SK-N-MC (cell line): Measurements from ENCODE around the gene AUTS2.

Experiments used
- EZH2 ChIP-seq: fragments of 200-600 bp; sonication (generic); IDR thresholded peaks from one replicate; pipeline ENCODE4 v1.6.1; 2017; ENCODE audit warnings: antibody characterized with exemption
- POLR2AphosphoS5 ChIP-seq: IDR thresholded peaks from 2 replicates; pipeline ENCODE4 v1.6.1; 2012; ENCODE audit warnings: mild to moderate bottlenecking, low read depth, low read length, borderline replicate concordance

- TF ChIP-seq EZH2 (no peak), POLR2AphosphoS5 (no peak)
Measured at GRCh38 chr7:69763513-69763912, 165.2 kb downstream of the AUTS2 start.
